T-helper 1 cell treated with Interleukin-12 subunit alpha and Interleukin-12 subunit beta and Interleukin-4 antibody, amounts not matched to agents 30 μg/mL and 1 μg/mL, for 36 hours (primary cell): Measurements from ENCODE around the gene SLC6A19.

Experiments used
- H3K27ac Mint-ChIP-seq: one replicate; pipeline ENCODE4 v1.8.0; 2021; ENCODE audit warnings: mild to moderate bottlenecking, mixed read lengths
- H3K27me3 Mint-ChIP-seq: one replicate; pipeline ENCODE4 v1.8.0; 2021; ENCODE audit warnings: low read depth, mixed read lengths
- H3K36me3 Mint-ChIP-seq: one replicate; pipeline ENCODE4 v1.8.0; 2021; ENCODE audit warnings: low read depth, mixed read lengths
- H3K4me1 Mint-ChIP-seq: one replicate; pipeline ENCODE4 v1.8.0; 2021; ENCODE audit warnings: low read depth, mixed read lengths
- H3K4me3 Mint-ChIP-seq: one replicate; pipeline ENCODE4 v1.8.0; 2021; ENCODE audit warnings: mild to moderate bottlenecking, moderate library complexity, mixed read lengths
- H3K9me3 Mint-ChIP-seq: one replicate; pipeline ENCODE4 v1.8.0; 2021; ENCODE audit warnings: mixed read lengths

Gene SLC6A19

DNA sequence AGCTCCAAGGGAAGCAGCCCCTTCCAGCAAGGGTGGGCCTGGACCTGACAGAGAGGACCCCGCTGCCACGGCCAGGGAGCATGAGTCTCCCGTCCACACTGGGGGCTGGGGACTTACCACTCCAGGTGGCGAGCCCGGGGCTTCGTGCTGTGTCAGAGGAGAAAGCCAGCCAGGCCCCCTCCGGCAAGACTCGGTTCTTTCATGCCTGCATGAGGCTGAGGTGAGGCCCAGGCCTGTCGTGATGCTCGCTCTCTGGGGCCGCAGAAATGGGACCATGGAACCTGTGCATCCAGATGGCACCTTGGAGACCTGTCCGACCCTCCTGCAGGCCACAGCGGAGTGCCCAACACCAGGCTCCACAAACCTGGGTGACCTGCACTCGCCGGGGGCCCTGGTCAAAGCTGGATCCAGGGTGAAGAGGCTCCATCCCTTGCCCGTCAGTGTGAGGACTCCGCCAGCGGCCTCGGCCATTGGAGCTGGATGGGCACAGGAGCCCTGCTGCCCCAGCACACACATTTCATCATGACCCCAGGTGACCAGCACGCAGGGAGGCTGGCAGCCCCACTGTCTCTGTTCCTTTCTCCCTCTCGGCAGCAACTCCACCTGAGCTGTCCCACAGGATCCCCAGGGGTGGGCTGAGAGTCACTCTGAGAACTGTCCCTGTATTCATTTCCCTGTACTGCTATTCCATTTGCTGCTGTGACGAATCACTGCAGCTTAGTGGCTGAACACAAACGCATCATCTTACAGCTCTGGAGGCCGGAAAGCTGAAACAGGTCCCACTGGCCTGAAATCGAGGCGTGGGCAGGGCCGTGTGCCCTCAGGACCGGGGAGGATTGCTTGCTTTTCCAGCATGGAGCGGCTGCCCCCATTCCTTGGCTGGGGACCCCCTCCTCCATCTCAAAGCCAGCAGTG, 48.2 kb downstream of the SLC6A19 start:
- no peaks in the 10 kb centered on the region for H3K36me3 Mint-ChIP-seq
- no peak overlapping the region for H3K27ac Mint-ChIP-seq
- H3K27me3 Mint-ChIP-seq, result peaks cover 7% of the 10 kb centered on the region
- H3K9me3 Mint-ChIP-seq, result no peaks in the 10 kb centered on the region
- peaks cover 2% of the 10 kb centered on the region for H3K4me1 Mint-ChIP-seq
- H3K4me3 Mint-ChIP-seq, result no peak overlapping the region

DNA sequence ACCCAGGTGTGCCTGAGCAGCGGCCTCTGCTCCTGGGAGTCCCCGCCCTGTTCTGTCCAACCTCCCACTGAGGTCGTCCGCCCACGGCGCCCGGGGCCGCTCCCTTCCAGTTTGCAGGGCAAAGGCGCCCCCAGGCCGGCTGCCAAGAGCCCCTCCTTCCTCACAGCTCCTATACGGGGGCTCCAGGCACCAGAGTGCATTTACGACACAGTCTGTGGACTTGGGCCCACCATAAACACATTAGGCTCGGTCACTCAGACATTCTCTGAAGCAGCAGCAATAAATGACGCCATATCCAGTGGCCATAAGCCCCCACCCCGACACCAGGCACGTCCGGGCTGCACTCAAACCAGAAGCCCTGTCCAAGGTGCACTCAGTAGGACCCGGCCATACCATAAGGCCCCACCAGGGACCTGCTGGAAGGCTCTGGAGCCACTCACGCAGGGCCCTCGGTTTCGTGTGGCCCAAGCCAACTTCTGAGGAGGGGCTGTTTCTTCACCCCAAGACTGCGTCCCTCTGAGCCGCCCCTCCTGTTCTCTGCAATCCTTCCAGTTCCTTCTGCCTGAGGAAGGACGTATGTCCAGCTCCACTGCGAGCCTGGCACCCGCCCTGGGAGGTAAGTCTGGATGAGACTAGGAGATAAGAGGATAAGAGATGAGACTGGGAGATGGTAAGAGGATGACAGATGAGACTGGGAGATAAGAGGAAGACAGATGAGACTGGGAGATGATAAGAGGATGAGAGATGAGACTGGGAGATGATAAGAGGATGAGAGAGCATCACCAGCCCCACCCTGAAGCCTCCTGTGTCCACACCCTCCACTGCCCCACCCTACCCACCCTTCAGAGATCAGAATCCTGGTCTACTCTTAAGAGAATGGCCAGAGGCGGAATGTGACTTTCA, 50.5 kb downstream of the SLC6A19 start:
- Mint-ChIP-seq H3K9me3 (no peaks in the 10 kb centered on the region), H3K27me3 (peaks cover 4% of the 10 kb centered on the region), H3K4me1 (peaks cover 12% of the 10 kb centered on the region), H3K4me3 (no peak overlapping the region), H3K27ac (no peak overlapping the region), H3K36me3 (no peaks in the 10 kb centered on the region)

GRCh38 chr5:1252681-1253080, 51.3 kb downstream of the SLC6A19 start:
- Mint-ChIP-seq H3K36me3 (no peaks in the 10 kb centered on the region), H3K4me1 (peaks cover 12% of the 10 kb centered on the region), H3K27ac (no peak overlapping the region), H3K9me3 (no peaks in the 10 kb centered on the region), H3K4me3 (no peak overlapping the region), H3K27me3 (peaks cover under 1% of the 10 kb centered on the region)

GRCh38 chr5:1253456-1254105, 52.2 kb downstream of the SLC6A19 start:
- Mint-ChIP-seq H3K27ac (no peak overlapping the region), H3K9me3 (no peaks in the 10 kb centered on the region), H3K27me3 (no peaks in the 10 kb centered on the region), H3K4me3 (no peak overlapping the region), H3K4me1 (peaks cover 12% of the 10 kb centered on the region), H3K36me3 (no peaks in the 10 kb centered on the region)

DNA sequence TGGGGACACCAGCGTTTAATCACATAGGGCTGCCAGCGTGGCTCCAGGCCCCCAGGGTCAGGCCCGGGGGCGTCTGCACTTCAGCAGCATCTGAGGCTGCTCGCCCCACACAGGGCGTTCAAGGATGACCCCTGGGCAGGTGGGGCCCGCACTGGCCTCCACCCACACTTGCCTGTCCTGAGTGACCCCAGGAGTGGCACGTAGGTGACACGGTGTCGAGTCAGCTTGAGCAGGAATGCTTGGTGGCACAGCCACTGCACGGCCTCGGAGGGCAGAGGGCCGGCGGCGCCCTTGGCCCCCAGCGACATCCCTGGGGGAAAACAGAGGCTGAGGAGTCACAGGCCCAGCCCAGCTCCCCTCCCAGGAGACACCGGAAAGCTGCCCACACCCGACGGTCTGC, 52.8 kb downstream of the SLC6A19 start:
- H3K27ac Mint-ChIP-seq, result no peak overlapping the region
- H3K9me3 Mint-ChIP-seq, result no peaks in the 10 kb centered on the region
- H3K36me3 Mint-ChIP-seq, result no peaks in the 10 kb centered on the region
- H3K4me1 Mint-ChIP-seq, result peaks cover 12% of the 10 kb centered on the region
- H3K4me3 Mint-ChIP-seq, result no peak overlapping the region
- no peaks in the 10 kb centered on the region for H3K27me3 Mint-ChIP-seq

DNA sequence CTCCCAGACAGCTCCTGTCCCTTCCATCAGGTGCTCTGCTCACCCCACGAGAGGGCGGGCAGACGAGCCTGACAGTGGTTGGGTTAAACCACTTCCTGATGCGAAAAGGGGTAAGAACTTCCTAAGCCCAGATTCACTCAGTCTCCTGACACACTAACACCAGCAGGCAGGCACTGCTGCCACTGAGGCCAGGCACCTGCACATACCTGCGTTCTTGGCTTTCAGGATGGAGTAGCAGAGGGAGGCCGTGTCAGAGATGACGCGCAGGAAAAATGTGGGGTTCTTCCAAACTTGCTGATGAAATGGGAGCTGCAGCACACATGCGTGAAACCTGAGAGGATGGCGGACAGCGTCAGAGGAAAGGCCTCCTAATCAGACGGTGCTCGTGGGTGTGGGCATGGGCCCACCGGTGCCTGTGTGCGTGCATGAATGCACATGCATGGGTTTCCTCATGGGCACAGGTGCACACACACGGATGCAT, 53.7 kb downstream of the SLC6A19 start:
- Mint-ChIP-seq H3K27ac (peak overlapping the region; percentile 68), H3K36me3 (no peaks in the 10 kb centered on the region), H3K9me3 (no peaks in the 10 kb centered on the region), H3K27me3 (no peaks in the 10 kb centered on the region), H3K4me3 (peak overlapping the region; percentile 50), H3K4me1 (peaks cover 12% of the 10 kb centered on the region)

GRCh38 chr5:1256776-1257175, 55.4 kb downstream of the SLC6A19 start:
- no peak overlapping the region for H3K27ac Mint-ChIP-seq
- no peak overlapping the region for H3K4me3 Mint-ChIP-seq
- H3K9me3 Mint-ChIP-seq, result no peaks in the 10 kb centered on the region
- no peaks in the 10 kb centered on the region for H3K36me3 Mint-ChIP-seq
- no peaks in the 10 kb centered on the region for H3K27me3 Mint-ChIP-seq
- H3K4me1 Mint-ChIP-seq, result peaks cover 12% of the 10 kb centered on the region

DNA sequence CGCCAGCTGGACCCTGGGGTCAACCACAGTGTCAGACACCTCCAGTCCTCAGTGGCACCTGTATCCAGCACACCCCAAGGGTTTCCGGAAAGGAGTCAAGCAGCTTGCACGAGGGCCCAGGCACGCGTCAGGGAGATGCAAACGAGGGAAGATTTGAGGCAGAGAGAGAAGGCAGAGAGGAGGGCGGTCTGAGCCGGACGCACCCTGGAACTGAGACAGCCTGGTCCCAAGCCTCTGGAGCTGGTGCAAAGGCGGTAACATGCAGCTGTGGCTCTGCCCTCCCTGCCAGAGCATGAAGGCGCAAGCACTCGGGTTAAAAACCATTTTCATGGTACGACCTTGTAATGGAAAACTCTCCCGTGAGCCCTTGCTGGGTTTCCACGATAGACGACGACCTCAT, 56.0 kb downstream of the SLC6A19 start:
- Mint-ChIP-seq H3K9me3 (no peaks in the 10 kb centered on the region), H3K27ac (no peak overlapping the region), H3K4me3 (no peak overlapping the region), H3K36me3 (no peaks in the 10 kb centered on the region), H3K4me1 (peaks cover 12% of the 10 kb centered on the region), H3K27me3 (no peaks in the 10 kb centered on the region)

DNA sequence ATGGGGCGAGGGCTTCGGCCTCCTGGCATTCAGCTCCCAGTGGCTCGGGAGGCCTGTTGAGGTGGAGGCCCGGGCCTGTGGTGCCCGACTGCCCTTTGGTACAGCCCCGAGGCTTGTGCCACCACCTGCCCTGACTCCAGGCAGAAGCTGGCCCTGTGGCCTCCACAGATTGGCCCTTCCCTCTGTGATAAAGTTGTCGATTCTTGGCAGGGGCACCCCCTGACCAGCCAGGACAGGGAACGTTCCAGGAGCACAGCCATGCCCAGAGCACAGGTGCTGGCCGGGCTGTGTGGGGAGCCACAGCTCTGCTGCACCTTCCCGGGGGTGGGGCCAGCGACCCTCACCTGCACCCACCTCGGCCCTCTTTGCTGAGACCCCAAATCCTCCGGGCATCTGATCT, 56.4 kb downstream of the SLC6A19 start:
- Mint-ChIP-seq H3K4me1 (peaks cover 12% of the 10 kb centered on the region), H3K27me3 (no peaks in the 10 kb centered on the region), H3K4me3 (no peak overlapping the region), H3K9me3 (no peaks in the 10 kb centered on the region), H3K36me3 (no peaks in the 10 kb centered on the region), H3K27ac (no peak overlapping the region)

- Mint-ChIP-seq H3K4me3 (no peak overlapping the region), H3K27me3 (no peaks in the 10 kb centered on the region), H3K36me3 (no peaks in the 10 kb centered on the region), H3K9me3 (no peaks in the 10 kb centered on the region), H3K27ac (no peak overlapping the region), H3K4me1 (peaks cover 7% of the 10 kb centered on the region)
Observed at GRCh38 chr5:1259806-1260480, 58.5 kb downstream of the SLC6A19 start.

- Mint-ChIP-seq H3K36me3 (no peaks in the 10 kb centered on the region), H3K4me3 (no peak overlapping the region), H3K27me3 (no peaks in the 10 kb centered on the region), H3K4me1 (no peaks in the 10 kb centered on the region), H3K27ac (no peak overlapping the region), H3K9me3 (no peaks in the 10 kb centered on the region)
Observed at GRCh38 chr5:1261643-1262042, 60.2 kb downstream of the SLC6A19 start.

- Mint-ChIP-seq H3K4me3 (no peak overlapping the region), H3K27me3 (no peaks in the 10 kb centered on the region), H3K4me1 (no peaks in the 10 kb centered on the region), H3K36me3 (no peaks in the 10 kb centered on the region), H3K9me3 (no peaks in the 10 kb centered on the region), H3K27ac (no peak overlapping the region)
Observed at GRCh38 chr5:1262381-1262780, 61.0 kb downstream of the SLC6A19 start.

DNA sequence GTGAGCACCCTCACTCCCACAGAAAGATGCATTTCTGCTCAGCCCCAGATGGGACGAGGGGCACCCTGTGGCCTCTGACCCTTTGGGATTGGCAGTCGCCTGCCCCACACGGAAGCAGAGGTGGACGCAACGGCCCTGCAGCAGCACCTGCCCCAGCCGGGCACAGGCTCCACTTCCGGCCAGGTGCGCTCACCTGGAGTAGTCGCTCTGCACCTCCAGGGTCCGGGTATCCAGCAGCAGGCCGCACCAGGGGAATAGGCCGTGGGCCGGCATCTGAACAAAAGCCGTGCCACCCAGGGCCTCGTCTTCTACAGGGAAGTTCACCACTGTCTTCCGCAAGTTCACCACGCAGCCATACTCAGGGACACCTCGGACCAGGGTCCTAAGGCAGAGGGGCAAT, 62.8 kb downstream of the SLC6A19 start:
- H3K36me3 Mint-ChIP-seq, result no peaks in the 10 kb centered on the region
- no peaks in the 10 kb centered on the region for H3K9me3 Mint-ChIP-seq
- H3K27me3 Mint-ChIP-seq, result no peaks in the 10 kb centered on the region
- no peak overlapping the region for H3K4me3 Mint-ChIP-seq
- H3K27ac Mint-ChIP-seq, result no peak overlapping the region
- H3K4me1 Mint-ChIP-seq, result peaks cover 7% of the 10 kb centered on the region

- H3K27me3 Mint-ChIP-seq, result no peaks in the 10 kb centered on the region
- peaks cover 9% of the 10 kb centered on the region for H3K4me1 Mint-ChIP-seq
- H3K4me3 Mint-ChIP-seq, result no peak overlapping the region
- no peaks in the 10 kb centered on the region for H3K9me3 Mint-ChIP-seq
- no peaks in the 10 kb centered on the region for H3K36me3 Mint-ChIP-seq
- H3K27ac Mint-ChIP-seq, result no peak overlapping the region
Observed at GRCh38 chr5:1265026-1265425, 63.6 kb downstream of the SLC6A19 start.
